ENCODE measurements around the gene RNASE4.
"Not testable (repeated sequence)": the region's sequence is repeated elsewhere in the genome, so short reads cannot be mapped to it uniquely, and the experiment has no call there.

The RNASE4 gene

DNA sequence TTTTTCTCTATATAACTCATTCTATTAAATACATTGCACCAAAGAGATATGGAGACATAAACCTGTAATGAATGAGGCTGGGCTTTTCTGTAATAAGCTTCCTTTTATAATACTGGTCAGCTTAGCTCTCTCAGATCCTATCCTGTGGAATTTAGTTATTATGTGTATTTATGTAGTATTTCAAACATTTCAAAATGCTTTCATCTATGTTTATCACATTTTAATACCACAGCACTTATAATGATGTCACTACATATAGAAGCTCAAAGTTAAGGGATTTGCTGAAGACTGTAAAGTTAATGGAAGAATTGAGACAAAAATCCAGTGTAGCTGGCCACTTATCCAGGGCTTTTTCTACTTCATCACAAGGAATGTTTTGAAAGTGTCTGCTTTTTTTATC lies 15.6 kb downstream of the RNASE4 start:
- no peak for DNase-seq (ENCODE audit: low read depth)

DNA sequence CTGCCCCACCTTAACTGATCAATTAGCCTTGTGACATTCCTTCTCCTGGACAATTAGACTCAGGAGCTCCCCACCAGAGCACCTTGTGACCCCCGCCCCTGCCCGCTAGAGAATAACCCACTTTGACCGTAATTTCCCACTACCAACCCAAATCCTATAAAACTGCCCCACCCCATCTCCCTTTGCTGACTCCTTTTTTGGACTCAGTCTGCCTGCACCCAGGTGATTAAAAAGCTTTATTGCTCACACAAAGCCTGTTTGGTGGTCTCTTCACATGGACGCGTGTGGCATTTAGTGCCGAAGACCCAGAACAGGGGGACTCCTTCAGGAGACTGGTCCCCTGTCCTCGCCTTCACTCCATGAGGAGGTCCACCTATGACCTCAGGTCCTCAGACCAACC lies 16.6 kb downstream of the RNASE4 start:
- not testable (repeated sequence) for DNase-seq (ENCODE audit: low read depth)

DNA sequence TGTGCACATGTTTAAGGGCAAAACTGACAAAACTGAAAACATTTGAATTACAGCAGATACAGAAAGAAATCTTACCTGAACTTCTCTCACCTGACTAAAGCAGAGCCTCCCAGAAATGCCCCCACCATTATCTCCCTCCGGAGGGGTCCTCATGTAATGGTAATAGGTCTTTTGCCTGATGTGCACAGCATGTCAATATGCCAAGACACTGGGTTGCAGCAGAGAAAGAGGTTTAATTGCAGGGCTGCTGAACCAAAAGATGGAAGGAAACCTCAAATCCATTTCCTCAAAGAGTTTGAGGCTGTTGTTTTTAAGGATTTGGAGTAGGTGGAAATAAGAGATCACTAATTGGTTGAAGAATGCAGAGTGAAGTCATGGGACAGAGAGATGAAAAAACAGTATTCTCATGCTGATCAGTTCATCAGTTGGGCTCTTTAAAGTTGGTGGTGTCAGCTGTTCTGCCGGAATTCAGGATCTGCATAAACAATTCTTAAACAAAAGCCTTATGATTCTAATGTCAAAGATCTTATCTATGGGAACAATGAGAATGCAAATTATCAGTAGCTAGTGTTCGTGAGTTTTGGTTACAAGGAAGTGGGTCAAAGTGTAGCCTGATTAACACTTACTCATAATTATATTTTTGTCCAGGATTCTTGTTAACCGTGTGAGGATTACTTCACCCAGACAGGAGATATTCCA lies 22.4 kb downstream of the RNASE4 start:
- no peak for DNase-seq (ENCODE audit: low read depth)

- no peak for DNase-seq (ENCODE audit: low read depth)
Observed at GRCh38 chr14:20707622-20708021, 23.3 kb downstream of the RNASE4 start.

GRCh38 chr14:20711261-20711660 lies 26.9 kb downstream of the RNASE4 start:
- DNase-seq (ENCODE audit: low read depth): no peak

DNA sequence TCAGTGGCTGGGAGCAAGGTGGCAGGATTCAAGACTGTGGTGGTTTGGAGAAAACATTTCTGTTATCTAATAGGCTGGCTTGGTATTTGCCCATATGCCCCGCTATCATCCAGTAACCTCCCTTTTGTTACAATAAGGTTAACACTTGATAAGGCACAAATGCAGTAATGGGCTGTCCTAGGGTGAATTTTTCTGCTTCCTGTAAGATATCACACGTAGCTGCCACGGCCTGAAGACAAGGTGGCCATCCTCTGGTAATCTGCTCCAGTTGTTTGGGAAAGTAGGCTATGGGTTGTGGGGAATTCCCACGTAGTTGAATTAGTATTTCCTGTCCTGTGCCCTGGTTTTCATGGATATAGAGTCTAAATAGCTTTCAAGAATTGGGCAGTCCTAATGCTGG lies 27.3 kb downstream of the RNASE4 start:
- DNase-seq (ENCODE audit: low read depth): no peak

GRCh38 chr14:20712904-20713303 lies 28.5 kb downstream of the RNASE4 start:
- no peak for DNase-seq (ENCODE audit: low read depth)

DNA sequence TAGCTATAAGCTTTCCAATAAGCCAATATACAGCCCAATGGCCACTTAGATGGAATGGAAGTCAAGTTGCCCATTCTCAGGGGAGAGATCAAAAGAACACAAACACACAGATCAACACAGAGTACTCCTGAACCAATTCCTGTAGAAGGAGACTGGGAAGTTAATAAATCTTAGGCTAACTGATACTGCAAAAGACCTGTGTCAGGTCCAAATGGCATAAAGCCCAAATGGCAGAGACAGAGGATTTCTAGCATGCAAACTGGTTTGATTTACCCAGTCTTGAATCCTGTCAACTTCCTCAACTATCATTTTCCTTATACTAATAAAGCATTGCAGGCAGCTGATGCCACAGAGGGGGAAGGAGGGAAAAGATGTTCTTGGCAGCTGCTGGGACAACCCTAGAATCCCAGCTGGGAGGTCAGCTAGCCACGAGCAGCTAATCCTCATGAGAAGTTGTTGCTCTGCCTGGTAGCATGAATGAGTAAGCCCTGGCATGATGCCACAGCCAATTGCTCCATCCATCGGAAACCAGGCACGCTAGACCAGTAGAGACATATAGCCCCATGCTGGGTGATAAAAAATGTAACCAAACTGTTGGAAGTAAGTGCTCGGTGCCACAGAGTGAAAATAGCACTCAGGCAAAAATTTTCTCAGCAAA lies 30.4 kb downstream of the RNASE4 start:
- peak; percentile 59 for DNase-seq (ENCODE audit: low read depth)

- no peak for DNase-seq (ENCODE audit: low read depth)
Observed at GRCh38 chr14:20719777-20720176, 35.4 kb downstream of the RNASE4 start.

GRCh38 chr14:20720741-20721140 lies 36.4 kb downstream of the RNASE4 start:
- no peak for DNase-seq (ENCODE audit: low read depth)

DNA sequence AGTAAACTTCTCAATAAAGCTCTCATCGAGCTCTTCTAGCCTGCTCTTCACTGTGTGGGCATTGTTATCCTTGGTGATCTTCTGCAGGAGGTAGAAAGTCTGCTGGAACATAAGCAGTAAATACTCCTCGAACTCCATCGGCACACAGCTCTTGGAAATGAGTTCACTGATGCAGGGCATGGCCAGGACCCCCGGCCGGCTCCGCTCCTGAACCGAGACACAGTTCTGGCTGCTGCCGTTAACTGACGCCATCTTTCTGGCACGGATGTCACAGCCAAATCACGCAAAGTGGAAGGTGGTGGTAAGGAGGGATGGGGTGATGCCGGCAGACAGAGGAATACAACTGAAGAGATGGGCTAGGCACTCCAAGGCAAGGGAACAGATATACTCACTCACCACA lies 37.7 kb downstream of the RNASE4 start:
- no peak for DNase-seq (ENCODE audit: low read depth)

- DNase-seq (ENCODE audit: low read depth): no peak
Observed at GRCh38 chr14:20723488-20723887, 39.1 kb downstream of the RNASE4 start.

DNA sequence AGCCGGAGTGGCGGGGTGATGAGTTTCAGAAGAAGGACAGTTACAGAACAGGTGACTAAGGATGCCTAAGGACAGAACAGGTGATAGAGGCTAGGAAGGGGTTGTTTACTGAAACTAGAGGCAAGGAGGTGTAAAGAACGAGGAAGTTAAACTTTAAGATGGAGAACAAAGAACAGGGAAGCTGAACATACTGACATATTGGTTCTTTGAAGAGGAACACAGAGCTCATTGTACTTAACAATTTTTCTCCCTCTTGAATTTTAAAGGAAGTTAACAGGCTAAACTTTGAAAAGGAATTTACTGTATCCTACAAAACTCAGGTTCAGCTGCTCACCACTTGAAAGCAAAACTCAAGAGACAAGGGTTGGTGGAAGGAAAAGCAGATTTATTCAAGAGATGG lies 41.8 kb downstream of the RNASE4 start:
- not testable (repeated sequence) for DNase-seq (ENCODE audit: low read depth)

DNA sequence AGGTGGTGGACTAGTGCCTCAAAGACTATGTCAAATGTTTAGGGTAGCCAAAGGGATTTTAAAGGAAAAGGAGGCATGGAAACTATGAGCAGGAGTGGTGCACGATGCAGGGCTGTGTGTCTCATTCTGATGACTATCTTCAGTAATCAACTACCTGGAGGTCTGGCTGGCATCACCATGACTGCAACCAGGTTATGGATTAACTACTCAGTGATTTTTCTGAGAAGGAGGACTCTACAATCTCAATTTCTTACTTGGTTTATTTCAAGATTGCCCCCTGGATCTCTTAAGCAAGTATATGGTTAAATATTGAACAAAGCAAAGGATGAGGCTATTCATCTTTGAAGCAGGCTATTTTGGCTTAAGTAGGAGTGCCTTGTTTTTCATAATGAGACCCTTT lies 42.2 kb downstream of the RNASE4 start:
- DNase-seq (ENCODE audit: low read depth): no peak

DNA sequence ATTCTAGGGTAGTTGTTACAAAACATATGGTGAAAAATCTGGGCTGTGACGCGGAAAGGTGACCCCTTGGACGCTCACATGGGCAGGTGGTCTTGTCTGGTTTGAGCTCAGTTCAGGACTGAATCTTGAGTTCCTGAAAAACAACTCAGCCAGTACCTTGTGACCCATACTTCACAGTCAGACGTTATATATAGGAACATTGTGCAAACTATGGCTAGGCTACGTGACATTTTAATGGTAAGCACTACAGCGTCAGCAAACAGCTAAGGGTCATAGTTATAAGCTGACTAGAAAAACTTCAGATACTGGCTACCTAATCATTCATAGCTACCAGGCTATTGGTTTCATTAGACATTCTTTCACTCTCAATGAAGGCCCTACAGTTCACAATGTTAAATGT lies 46.5 kb downstream of the RNASE4 start:
- DNase-seq (ENCODE audit: low read depth): no peak

DNA sequence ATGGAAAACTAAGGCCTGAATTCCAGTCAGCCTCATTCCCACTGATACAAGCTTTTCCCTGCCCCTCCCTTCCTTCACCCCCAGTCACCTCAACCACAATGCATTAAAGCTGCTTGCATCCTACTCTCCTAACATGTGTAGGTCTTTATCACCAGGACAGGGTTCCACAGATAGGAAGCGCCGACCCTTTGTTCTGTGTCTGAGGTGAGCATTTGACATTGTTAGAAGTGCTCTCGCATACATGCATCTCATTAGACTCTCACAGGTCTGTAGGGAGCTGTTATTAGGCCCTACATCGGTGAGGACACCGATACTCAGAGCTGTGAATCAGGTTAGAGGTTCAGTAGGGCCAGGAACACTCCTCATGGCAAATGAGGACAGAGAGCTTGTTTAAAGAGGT lies 48.1 kb downstream of the RNASE4 start:
- DNase-seq (ENCODE audit: low read depth): no peak

DNA sequence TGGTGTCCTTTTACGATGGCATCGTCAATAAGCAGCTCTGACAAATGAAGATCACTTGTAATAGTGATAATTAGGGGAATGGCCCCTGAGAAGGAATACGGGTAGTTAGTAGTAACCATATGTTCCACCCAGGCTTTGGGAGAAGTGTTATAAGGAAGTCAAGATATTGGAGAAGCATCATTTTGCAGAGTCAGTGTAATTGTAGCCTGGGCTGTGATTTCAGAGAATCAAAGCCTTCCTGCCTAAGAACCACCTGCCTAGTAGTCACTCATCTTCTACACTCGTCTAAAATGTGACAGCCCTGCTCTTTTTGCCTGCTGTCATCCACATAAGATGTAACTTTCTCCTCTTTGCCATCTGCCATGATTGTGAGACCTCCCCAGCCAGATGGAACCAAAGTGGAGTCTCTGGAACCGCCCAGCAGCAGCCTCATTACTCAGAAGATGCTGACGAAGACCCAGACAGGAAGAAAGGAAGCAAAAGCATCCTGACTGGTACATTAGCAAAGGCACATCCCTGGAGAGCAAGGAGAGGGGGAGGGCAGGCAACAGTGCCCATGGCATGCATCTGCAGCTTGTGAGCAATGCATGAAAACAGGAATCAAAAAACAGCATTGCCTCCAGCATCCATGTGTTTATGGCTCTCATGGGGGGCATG lies 48.7 kb downstream of the RNASE4 start:
- DNase-seq (ENCODE audit: low read depth): no peak

- no peak for DNase-seq (ENCODE audit: low read depth)
Observed at GRCh38 chr14:20733684-20734429, 49.5 kb downstream of the RNASE4 start.

- DNase-seq (ENCODE audit: low read depth): no peak
Observed at GRCh38 chr14:20734430-20734806, 50.1 kb downstream of the RNASE4 start.

DNA sequence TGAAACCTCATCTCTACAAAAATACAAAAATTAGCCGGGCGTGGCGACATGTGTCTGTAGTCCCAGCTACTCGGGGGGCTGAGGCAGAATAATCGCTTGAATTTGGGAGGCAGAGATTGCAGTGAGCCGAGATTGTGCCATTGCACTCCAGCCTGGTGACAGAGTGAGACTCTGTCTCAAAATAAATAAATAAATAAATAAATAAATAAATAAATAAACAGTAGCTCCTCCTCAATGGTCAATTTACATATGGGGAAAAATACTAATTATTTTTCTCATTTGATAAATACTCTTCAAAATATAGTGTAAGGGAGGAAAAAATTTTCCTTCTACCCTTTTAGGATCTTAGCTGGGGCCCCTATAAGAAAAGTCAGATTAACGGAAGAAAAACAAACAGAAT lies 53.9 kb downstream of the RNASE4 start:
- DNase-seq (ENCODE audit: low read depth): not testable (repeated sequence)

DNA sequence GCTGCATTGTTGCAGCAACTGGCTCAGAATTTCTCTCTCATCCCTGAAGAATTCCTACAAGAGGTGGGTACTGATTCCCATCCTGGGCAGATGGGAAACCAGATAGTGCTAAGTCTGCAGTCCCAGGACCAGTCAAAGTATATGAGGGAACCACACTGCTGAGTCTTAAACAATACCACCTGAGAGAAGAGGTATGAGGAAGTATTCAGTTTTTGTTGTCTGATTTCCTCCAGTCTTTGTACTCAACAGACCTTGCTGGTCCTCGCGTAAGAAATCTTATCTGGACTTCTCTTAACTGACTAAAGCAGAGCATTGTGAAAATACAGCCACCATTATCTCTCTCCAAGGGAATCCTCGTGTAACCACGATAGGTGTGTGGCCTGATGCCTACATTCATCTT lies 57.8 kb downstream of the RNASE4 start:
- DNase-seq (ENCODE audit: low read depth): no peak

DNA sequence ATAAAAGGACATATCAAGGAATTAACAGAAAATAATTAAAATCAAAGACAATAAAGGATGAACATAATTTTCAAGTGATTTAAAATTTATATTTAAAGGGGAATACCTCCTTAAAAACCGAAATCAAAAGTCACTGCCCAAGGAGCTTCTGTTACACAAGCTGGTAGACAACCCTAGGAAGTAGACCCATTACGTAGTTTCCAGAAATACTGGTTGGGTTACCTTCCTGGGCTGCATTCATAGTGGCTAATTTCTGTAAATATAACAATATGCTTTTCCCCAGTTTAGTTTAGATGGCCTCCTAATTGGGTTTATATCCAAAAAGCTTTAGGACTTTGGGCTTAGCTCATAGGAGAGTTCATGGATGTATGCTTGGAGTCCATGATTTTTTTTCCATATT lies 59.2 kb downstream of the RNASE4 start:
- no peak for DNase-seq (ENCODE audit: low read depth)
